ENCODE data around the gene PLEKHG1. TPM values are rescaled to one million over a fixed set of nuclear protein-coding genes. Genes with fewer than 3 reads are reported as not detected.
A peak's percentile ranks its signal among the peaks of the same experiment; 100 is the strongest.

The PLEKHG1 gene
- total and polyA plus RNA-seq, 2 of the 13 experiments (the other 11 are each of a cell fraction or from before 2014, with no cell fraction given) = 0.03 to 0.04 TPM

DNA sequence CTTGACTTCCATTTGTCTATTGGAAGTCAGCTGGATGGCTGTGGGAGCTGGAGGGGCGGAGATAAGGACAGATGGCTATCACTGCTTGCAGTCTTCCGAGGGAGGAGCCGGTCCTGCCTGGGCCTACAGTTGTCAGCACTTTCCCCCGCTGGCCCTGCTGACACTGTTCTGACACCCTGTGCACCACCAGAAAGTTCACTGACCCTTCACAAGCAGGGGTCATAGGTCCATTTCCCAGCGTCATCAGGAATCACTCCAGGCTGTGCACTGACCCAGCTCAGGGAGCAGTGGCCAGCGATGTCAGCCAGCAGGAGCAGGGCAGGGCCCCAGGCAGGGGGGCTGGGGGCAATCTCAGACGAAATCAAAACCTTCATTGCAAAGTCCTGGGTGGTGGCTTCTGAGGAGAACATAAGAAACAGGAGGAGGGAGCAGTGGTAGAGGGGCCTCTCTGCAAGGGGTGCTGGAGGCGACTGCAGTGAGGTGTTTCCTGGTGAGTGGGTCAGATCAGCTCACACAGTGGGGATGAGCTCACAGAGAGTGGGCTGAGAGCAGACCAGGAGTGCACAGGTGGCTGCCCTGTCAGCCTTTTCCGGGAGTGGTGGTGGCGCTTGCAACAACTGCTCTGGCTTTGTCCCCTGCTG, 26.5 kb upstream of the PLEKHG1 start (continued):
- TF ChIP-seq POLR2G (IDR thresholded peaks at IDR 0.05; ENCODE audit: low read depth, low read length) = no peak
- TF ChIP-seq, protein P1, sequence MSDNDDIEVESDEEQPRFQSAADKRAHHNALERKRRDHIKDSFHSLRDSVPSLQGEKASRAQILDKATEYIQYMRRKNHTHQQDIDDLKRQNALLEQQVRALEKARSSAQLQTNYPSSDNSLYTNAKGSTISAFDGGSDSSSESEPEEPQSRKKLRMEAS (IDR thresholded peaks at IDR 0.05) = 0 out of 2 replicates have a peak, but pooled peaks have one; percentile 20
- TF ChIP-seq, protein P2, sequence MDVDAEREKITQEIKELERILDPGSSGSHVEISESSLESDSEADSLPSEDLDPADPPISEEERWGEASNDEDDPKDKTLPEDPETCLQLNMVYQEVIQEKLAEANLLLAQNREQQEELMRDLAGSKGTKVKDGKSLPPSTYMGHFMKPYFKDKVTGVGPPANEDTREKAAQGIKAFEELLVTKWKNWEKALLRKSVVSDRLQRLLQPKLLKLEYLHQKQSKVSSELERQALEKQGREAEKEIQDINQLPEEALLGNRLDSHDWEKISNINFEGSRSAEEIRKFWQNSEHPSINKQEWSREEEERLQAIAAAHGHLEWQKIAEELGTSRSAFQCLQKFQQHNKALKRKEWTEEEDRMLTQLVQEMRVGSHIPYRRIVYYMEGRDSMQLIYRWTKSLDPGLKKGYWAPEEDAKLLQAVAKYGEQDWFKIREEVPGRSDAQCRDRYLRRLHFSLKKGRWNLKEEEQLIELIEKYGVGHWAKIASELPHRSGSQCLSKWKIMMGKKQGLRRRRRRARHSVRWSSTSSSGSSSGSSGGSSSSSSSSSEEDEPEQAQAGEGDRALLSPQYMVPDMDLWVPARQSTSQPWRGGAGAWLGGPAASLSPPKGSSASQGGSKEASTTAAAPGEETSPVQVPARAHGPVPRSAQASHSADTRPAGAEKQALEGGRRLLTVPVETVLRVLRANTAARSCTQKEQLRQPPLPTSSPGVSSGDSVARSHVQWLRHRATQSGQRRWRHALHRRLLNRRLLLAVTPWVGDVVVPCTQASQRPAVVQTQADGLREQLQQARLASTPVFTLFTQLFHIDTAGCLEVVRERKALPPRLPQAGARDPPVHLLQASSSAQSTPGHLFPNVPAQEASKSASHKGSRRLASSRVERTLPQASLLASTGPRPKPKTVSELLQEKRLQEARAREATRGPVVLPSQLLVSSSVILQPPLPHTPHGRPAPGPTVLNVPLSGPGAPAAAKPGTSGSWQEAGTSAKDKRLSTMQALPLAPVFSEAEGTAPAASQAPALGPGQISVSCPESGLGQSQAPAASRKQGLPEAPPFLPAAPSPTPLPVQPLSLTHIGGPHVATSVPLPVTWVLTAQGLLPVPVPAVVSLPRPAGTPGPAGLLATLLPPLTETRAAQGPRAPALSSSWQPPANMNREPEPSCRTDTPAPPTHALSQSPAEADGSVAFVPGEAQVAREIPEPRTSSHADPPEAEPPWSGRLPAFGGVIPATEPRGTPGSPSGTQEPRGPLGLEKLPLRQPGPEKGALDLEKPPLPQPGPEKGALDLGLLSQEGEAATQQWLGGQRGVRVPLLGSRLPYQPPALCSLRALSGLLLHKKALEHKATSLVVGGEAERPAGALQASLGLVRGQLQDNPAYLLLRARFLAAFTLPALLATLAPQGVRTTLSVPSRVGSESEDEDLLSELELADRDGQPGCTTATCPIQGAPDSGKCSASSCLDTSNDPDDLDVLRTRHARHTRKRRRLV (CRISPR knock-in tag; IDR thresholded peaks at IDR 0.05) = no peak
- no peak for TF ChIP-seq TOPORS (CRISPR knock-in tag; IDR thresholded peaks at IDR 0.05)
- TF ChIP-seq ZNF850 (CRISPR knock-in tag; conservative IDR thresholded peaks at IDR 0.05) = no peak
- TF ChIP-seq KLF11 (CRISPR knock-in tag; IDR thresholded peaks at IDR 0.05) = no peak
- no peak for TF ChIP-seq ZNF720 (CRISPR knock-in tag; IDR thresholded peaks at IDR 0.05)
- TF ChIP-seq, protein P3, sequence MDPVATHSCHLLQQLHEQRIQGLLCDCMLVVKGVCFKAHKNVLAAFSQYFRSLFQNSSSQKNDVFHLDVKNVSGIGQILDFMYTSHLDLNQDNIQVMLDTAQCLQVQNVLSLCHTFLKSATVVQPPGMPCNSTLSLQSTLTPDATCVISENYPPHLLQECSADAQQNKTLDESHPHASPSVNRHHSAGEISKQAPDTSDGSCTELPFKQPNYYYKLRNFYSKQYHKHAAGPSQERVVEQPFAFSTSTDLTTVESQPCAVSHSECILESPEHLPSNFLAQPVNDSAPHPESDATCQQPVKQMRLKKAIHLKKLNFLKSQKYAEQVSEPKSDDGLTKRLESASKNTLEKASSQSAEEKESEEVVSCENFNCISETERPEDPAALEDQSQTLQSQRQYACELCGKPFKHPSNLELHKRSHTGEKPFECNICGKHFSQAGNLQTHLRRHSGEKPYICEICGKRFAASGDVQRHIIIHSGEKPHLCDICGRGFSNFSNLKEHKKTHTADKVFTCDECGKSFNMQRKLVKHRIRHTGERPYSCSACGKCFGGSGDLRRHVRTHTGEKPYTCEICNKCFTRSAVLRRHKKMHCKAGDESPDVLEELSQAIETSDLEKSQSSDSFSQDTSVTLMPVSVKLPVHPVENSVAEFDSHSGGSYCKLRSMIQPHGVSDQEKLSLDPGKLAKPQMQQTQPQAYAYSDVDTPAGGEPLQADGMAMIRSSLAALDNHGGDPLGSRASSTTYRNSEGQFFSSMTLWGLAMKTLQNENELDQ (CRISPR knock-in tag; IDR thresholded peaks at IDR 0.05; ENCODE audit: borderline replicate concordance) = no peak
- no peak for TF ChIP-seq ZNF253 (CRISPR knock-in tag; IDR thresholded peaks at IDR 0.05; ENCODE audit: borderline replicate concordance)
- TF ChIP-seq, protein P4, sequence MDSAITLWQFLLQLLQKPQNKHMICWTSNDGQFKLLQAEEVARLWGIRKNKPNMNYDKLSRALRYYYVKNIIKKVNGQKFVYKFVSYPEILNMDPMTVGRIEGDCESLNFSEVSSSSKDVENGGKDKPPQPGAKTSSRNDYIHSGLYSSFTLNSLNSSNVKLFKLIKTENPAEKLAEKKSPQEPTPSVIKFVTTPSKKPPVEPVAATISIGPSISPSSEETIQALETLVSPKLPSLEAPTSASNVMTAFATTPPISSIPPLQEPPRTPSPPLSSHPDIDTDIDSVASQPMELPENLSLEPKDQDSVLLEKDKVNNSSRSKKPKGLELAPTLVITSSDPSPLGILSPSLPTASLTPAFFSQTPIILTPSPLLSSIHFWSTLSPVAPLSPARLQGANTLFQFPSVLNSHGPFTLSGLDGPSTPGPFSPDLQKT (CRISPR knock-in tag; IDR thresholded peaks at IDR 0.05; ENCODE audit: borderline replicate concordance) = no peak
- TF ChIP-seq MTF2 (CRISPR knock-in tag; IDR thresholded peaks at IDR 0.05; ENCODE audit: borderline replicate concordance) = no peak
- TF ChIP-seq ZNF75D (CRISPR knock-in tag; IDR thresholded peaks at IDR 0.05; ENCODE audit: borderline replicate concordance) = no peak
- TF ChIP-seq CHD2 (IDR thresholded peaks at IDR 0.05; ENCODE audit: low read depth, low read length) = no peak
- TF ChIP-seq, protein P5, sequence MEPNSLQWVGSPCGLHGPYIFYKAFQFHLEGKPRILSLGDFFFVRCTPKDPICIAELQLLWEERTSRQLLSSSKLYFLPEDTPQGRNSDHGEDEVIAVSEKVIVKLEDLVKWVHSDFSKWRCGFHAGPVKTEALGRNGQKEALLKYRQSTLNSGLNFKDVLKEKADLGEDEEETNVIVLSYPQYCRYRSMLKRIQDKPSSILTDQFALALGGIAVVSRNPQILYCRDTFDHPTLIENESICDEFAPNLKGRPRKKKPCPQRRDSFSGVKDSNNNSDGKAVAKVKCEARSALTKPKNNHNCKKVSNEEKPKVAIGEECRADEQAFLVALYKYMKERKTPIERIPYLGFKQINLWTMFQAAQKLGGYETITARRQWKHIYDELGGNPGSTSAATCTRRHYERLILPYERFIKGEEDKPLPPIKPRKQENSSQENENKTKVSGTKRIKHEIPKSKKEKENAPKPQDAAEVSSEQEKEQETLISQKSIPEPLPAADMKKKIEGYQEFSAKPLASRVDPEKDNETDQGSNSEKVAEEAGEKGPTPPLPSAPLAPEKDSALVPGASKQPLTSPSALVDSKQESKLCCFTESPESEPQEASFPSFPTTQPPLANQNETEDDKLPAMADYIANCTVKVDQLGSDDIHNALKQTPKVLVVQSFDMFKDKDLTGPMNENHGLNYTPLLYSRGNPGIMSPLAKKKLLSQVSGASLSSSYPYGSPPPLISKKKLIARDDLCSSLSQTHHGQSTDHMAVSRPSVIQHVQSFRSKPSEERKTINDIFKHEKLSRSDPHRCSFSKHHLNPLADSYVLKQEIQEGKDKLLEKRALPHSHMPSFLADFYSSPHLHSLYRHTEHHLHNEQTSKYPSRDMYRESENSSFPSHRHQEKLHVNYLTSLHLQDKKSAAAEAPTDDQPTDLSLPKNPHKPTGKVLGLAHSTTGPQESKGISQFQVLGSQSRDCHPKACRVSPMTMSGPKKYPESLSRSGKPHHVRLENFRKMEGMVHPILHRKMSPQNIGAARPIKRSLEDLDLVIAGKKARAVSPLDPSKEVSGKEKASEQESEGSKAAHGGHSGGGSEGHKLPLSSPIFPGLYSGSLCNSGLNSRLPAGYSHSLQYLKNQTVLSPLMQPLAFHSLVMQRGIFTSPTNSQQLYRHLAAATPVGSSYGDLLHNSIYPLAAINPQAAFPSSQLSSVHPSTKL (CRISPR knock-in tag; IDR thresholded peaks at IDR 0.05) = peak; percentile 18; the same call in 1 of the 2 replicates

Measured in HepG2 (cell line).